OCI-LY1 (cell line): ENCODE results near the gene ACVR2B.

Experiments used
- H2AFZ ChIP-seq: fragments of 200-600 bp; sonication (generic), shearing (Covaris generic); 2 replicates; pipeline ENCODE4 v1.6.0; 2014; ENCODE audit warnings: antibody characterized with exemption, mild to moderate bottlenecking, low read length
- H3F3A ChIP-seq: fragments of 200-600 bp; sonication (generic), shearing (Covaris generic); 2 replicates; pipeline ENCODE4 v1.6.0; 2014; ENCODE audit warnings: mild to moderate bottlenecking, antibody characterized with exemption, low read length, moderate library complexity; ENCODE audit not compliant: insufficient read depth
- H3K27ac ChIP-seq: fragments of 200-600 bp; sonication (generic); 2 replicates; pipeline ENCODE4 v1.5.1; 2014; ENCODE audit warnings: low read length, mixed run types, mild to moderate bottlenecking, low read depth; ENCODE audit not compliant: poor library complexity, severe bottlenecking
- H3K27me3 ChIP-seq: fragments of 200-600 bp; sonication (generic); 2 replicates; pipeline ENCODE4 v1.6.0; 2014; ENCODE audit warnings: antibody characterized with exemption, mild to moderate bottlenecking, low read length, moderate library complexity; ENCODE audit not compliant: insufficient read depth
- H3K36me3 ChIP-seq: fragments of 200-600 bp; sonication (generic); 2 replicates; pipeline ENCODE4 v1.6.1; 2014; ENCODE audit warnings: mild to moderate bottlenecking, antibody characterized with exemption, low read length, moderate library complexity, mixed read lengths; ENCODE audit not compliant: insufficient read depth
- H3K4me1 ChIP-seq: fragments of 200-600 bp; sonication (generic); 2 replicates; pipeline ENCODE4 v1.5.1; 2014; ENCODE audit warnings: mild to moderate bottlenecking, low read length, moderate library complexity; ENCODE audit not compliant: insufficient read depth, severe bottlenecking
- H3K4me2 ChIP-seq: fragments of 200-600 bp; sonication (generic), shearing (Covaris generic); 2 replicates; pipeline ENCODE4 v1.6.1; 2014; ENCODE audit warnings: low read length
- H3K4me3 ChIP-seq: fragments of 200-600 bp; sonication (generic); 2 replicates; pipeline ENCODE4 v1.5.1; 2014; ENCODE audit warnings: low read length, low read depth, mild to moderate bottlenecking, mixed read lengths; ENCODE audit not compliant: poor library complexity, severe bottlenecking
- H3K79me2 ChIP-seq: fragments of 200-600 bp; shearing (Covaris generic); 2 replicates; pipeline ENCODE4 v1.6.1; 2016; ENCODE audit warnings: mixed run types, low read length, mixed read lengths; ENCODE audit not compliant: insufficient read depth
- H3K9ac ChIP-seq: fragments of 200-600 bp; sonication (generic), shearing (Covaris generic); 2 replicates; pipeline ENCODE4 v1.6.1; 2014; ENCODE audit warnings: mild to moderate bottlenecking, low read length, mixed read lengths
- H3K9me2 ChIP-seq: fragments of 200-600 bp; sonication (generic), shearing (Covaris generic); 2 replicates; pipeline ENCODE4 v1.6.1; 2014; ENCODE audit warnings: low read depth, mild to moderate bottlenecking, low read length, mixed read lengths
- H3K9me3 ChIP-seq: fragments of 200-600 bp; shearing (Covaris generic); 2 replicates; pipeline ENCODE4 v1.6.1; 2014; ENCODE audit warnings: low read length, mixed read lengths
- H4K20me1 ChIP-seq: fragments of 200-600 bp; sonication (generic), shearing (Covaris generic); 2 replicates; pipeline ENCODE4 v1.6.0; 2016; ENCODE audit warnings: mild to moderate bottlenecking, low read length; ENCODE audit not compliant: insufficient read depth
- CTCF ChIP-seq: fragments of 200-600 bp; sonication (generic), shearing (Covaris generic); IDR thresholded peaks from 2 replicates; pipeline ENCODE4 v1.5.1; 2017; ENCODE audit warnings: mild to moderate bottlenecking, antibody characterized with exemption, low read length, moderate library complexity, mixed read lengths

Gene ACVR2B

GRCh38 chr3:38541806-38542205, 88.1 kb downstream of the ACVR2B start:
- Histone ChIP-seq H3K79me2 (no peaks in the 10 kb centered on the region), H3K4me2 (no peak overlapping the region), H2AFZ (no peak overlapping the region), H3K27ac (no peak overlapping the region), H3F3A (no peaks in the 10 kb centered on the region), H3K9me2 (no peaks in the 10 kb centered on the region), H3K4me3 (no peak overlapping the region), H3K9me3 (no peaks in the 10 kb centered on the region), H3K27me3 (no peaks in the 10 kb centered on the region), H4K20me1 (no peaks in the 10 kb centered on the region), H3K9ac (no peak overlapping the region), H3K4me1 (no peaks in the 10 kb centered on the region), H3K36me3 (no peaks in the 10 kb centered on the region)
- no peak for TF ChIP-seq CTCF
